Lower leg skin (tissue), 3 donors: ENCODE results near the gene DKC1.

Experiments used
- POLR2A ChIP-seq, 2 donors: fragments of 450-650 bp; IDR thresholded peaks; one replicate each; pipeline ENCODE4 v1.6.1; 2016 to 2017; ENCODE audit warnings: antibody characterized with exemption in 2 of 2, mild to moderate bottlenecking in 1 of 2, moderate library complexity in 1 of 2
- TF ChIP-seq, protein P1 (sequence below), 3 donors: fragments of 450-650 bp; IDR thresholded peaks; one replicate each; pipeline ENCODE4 v1.5.1; 2016; ENCODE audit warnings: antibody characterized with exemption in 3 of 3, mild to moderate bottlenecking in 3 of 3, moderate library complexity in 2 of 3

DNA sequence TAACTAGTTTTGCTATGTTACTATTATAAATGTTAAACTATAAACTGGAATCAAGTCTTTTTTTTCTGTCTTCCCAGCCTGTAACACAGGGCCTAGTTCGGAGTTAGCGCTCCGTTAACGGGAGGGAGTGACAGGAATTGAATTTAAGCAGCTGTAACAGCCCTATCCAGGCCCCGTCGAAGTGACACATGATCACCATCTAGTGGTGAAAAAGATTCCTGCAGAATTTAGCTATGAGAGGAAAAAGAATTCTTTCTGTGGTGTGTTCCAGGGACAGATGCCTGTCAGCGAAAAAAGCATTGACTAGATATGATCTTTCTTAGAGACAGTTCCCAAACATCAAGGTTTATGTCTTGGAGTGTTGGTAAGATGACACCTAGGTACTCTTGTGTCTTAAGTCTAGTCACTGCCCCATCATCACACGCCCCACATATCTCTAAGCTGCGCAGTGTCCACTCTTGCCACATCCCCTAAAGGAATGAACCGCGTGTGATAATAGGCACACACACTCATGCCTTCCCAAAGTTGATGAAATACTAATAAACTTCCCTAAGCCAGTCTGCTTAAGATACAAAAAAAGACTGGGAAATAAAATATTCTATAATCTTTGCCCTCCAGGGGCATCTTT, 13.8 kb upstream of the DKC1 start:
- TF ChIP-seq, protein P1, sequence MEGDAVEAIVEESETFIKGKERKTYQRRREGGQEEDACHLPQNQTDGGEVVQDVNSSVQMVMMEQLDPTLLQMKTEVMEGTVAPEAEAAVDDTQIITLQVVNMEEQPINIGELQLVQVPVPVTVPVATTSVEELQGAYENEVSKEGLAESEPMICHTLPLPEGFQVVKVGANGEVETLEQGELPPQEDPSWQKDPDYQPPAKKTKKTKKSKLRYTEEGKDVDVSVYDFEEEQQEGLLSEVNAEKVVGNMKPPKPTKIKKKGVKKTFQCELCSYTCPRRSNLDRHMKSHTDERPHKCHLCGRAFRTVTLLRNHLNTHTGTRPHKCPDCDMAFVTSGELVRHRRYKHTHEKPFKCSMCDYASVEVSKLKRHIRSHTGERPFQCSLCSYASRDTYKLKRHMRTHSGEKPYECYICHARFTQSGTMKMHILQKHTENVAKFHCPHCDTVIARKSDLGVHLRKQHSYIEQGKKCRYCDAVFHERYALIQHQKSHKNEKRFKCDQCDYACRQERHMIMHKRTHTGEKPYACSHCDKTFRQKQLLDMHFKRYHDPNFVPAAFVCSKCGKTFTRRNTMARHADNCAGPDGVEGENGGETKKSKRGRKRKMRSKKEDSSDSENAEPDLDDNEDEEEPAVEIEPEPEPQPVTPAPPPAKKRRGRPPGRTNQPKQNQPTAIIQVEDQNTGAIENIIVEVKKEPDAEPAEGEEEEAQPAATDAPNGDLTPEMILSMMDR (IDR thresholded peaks at IDR 0.05), result no peak
- TF ChIP-seq POLR2A (IDR thresholded peaks at IDR 0.05), result no peak
